SW480 (cell line): ENCODE results near the gene PLEKHG7.

ENCODE experiments used
- DNase-seq: peaks from one replicate; pipeline ENCODE4 v3.0.0-alpha.2; 2016; ENCODE audit warnings: low spot score

Gene PLEKHG7

GRCh38 chr12:92707926-92708325 is 5.1 kb downstream of the PLEKHG7 start:
- no peak for DNase-seq

GRCh38 chr12:92715625-92716024 is 12.8 kb downstream of the PLEKHG7 start:
- no peak for DNase-seq

- no peak for DNase-seq
Observed at GRCh38 chr12:92717202-92717601, 14.4 kb downstream of the PLEKHG7 start.

GRCh38 chr12:92718483-92718990 is 15.7 kb downstream of the PLEKHG7 start:
- DNase-seq, result no peak

- DNase-seq, result no peak
Observed at GRCh38 chr12:92719674-92720073, 16.9 kb downstream of the PLEKHG7 start.

GRCh38 chr12:92721130-92721529 is 18.3 kb downstream of the PLEKHG7 start:
- DNase-seq, result no peak

- no peak for DNase-seq
Observed at GRCh38 chr12:92721656-92722055, 18.9 kb downstream of the PLEKHG7 start.

GRCh38 chr12:92722897-92723296 is 20.1 kb downstream of the PLEKHG7 start:
- DNase-seq, result no peak

GRCh38 chr12:92726850-92727249 is 24.1 kb downstream of the PLEKHG7 start:
- DNase-seq, result no peak

GRCh38 chr12:92729773-92730305 is 27.1 kb downstream of the PLEKHG7 start:
- DNase-seq, result no peak

- DNase-seq, result no peak
Observed at GRCh38 chr12:92730758-92731157, 28.0 kb downstream of the PLEKHG7 start.

- DNase-seq, result no peak
Observed at GRCh38 chr12:92732216-92732615, 29.4 kb downstream of the PLEKHG7 start.

- no peak for DNase-seq
Observed at GRCh38 chr12:92732716-92733115, 29.9 kb downstream of the PLEKHG7 start.

GRCh38 chr12:92733181-92733580 is 30.4 kb downstream of the PLEKHG7 start:
- no peak for DNase-seq

- no peak for DNase-seq
Observed at GRCh38 chr12:92733661-92734060, 30.9 kb downstream of the PLEKHG7 start.

GRCh38 chr12:92735131-92735721 is 32.4 kb downstream of the PLEKHG7 start:
- no peak for DNase-seq

- DNase-seq, result no peak
Observed at GRCh38 chr12:92736605-92737004, 33.8 kb downstream of the PLEKHG7 start.

GRCh38 chr12:92737855-92738850 is 35.4 kb downstream of the PLEKHG7 start:
- no peak for DNase-seq

- no peak for DNase-seq
Observed at GRCh38 chr12:92739113-92739512, 36.3 kb downstream of the PLEKHG7 start.

- no peak for DNase-seq
Observed at GRCh38 chr12:92740411-92740810, 37.6 kb downstream of the PLEKHG7 start.

GRCh38 chr12:92743026-92743425 is 40.2 kb downstream of the PLEKHG7 start:
- no peak for DNase-seq

- DNase-seq, result no peak
Observed at GRCh38 chr12:92745856-92746550, 43.2 kb downstream of the PLEKHG7 start.
